Right lobe of liver (tissue), 6 donors: ENCODE measurements around the gene ITLN1. TPM values are rescaled to one million over a fixed set of nuclear protein-coding genes. Genes with fewer than 3 reads are reported as not detected.
A peak's percentile ranks its signal among the peaks of the same experiment; 100 is the strongest.

Experiments
- ATAC-seq, 4 donors: fragments of 200-7000 bp; cut with Tn5 transposase; one replicate each; pipeline ENCODE4 v1.9.1; 2020; ENCODE audit warnings: mild to moderate bottlenecking in 4 of 4, moderate library complexity in 4 of 4
- DNase-seq, 3 donors: peaks; one replicate each; pipeline ENCODE4 v3.0.0-alpha.2; 2020
- H3K27ac ChIP-seq, 3 donors: fragments of 200-600 bp; one replicate each; pipeline ENCODE4 v1.8.0; 2022
- H3K27me3 ChIP-seq, 2 donors: fragments of 200-600 bp; one replicate each; pipeline ENCODE4 v1.8.0; 2022
- H3K36me3 ChIP-seq, 4 donors: fragments of 200-600 bp; sonication (generic) in 1 of 4; one replicate each; pipeline versions ENCODE4 v1.5.1 to v1.8.0; 2017 to 2022; ENCODE audit warnings: control low read depth in 1 of 4
- H3K4me1 ChIP-seq, 4 donors: fragments of 200-600 bp; sonication (generic) in 1 of 4; one replicate each; pipeline versions ENCODE4 v1.5.1 to v1.8.0; 2017 to 2022; ENCODE audit warnings: control low read depth in 1 of 4
- H3K4me3 ChIP-seq, 3 donors: fragments of 200-600 bp; one replicate each; pipeline ENCODE4 v1.8.0; 2022
- H3K9me3 ChIP-seq, 4 donors: fragments of 200-600 bp; sonication (generic) in 1 of 4; one replicate each; pipeline versions ENCODE4 v1.5.1 to v1.8.0; 2017 to 2022; ENCODE audit warnings: control low read depth in 1 of 4
- POLR2A ChIP-seq: fragments of 450-650 bp; IDR thresholded peaks from one replicate; pipeline ENCODE4 v1.6.1; 2017; ENCODE audit warnings: antibody characterized with exemption, mild to moderate bottlenecking
- WGBS: methylation state at CpG from one replicate; pipeline ENCODE4 v1.1.6; 2018; ENCODE audit warnings: low coverage, low lambda C conversion rate; ENCODE audit not compliant: insufficient coverage; ENCODE audit errors: missing lambda C conversion rate; 5-methylcytosine and 5-hydroxymethylcytosine counted together
- intact Hi-C, 2 donors: fragments of 100-400 bp; cut with DNase I; formaldehyde crosslinking; loops; one replicate each; pipeline versions ENCODE4 v1.11.2 to v1.14.1; 2022
- total RNA-seq, 6 experiments: library from RNA; depleted of rRNA in 2 of 6; stranded (reverse); fragments of >200 nt in 2 of 6; fragmentation: NEBNext Ultra II Directional in 3 of 6; extraction: Animal tissue kit (Norgen Biotek cat#: 25700) in 3 of 6; gene quantifications; one replicate each; pipeline versions ENCODE4 v1.1.0 to v1.2.4, GENCODE V29; 2016 to 2023
- TF ChIP-seq, protein P1 (sequence below), 4 donors: fragments of 200-600 bp in 3 of 4; fragments of 450-650 bp in 1 of 4; IDR thresholded peaks; one replicate each; pipeline versions ENCODE4 v1.5.1 to v1.8.0; 2016 to 2022; ENCODE audit warnings: antibody characterized with exemption in 4 of 4, mild to moderate bottlenecking in 2 of 4
- donor health status: DM: no; HTN: yes; CAD: no.
- donor health status: DM: no; HTN: no; CAD: no.
- donor health status: DM: no; HTN: no; CAD: no.
- donor health status: DM: no; HTN: yes; CAD: no.
- donor health status: DM: no; HTN: yes; CAD: no.

The ITLN1 gene
- total RNA-seq, 6 experiments from 2014 or later = 0.90 to 5.1 (median 2.4) TPM; not detected in 1

DNA sequence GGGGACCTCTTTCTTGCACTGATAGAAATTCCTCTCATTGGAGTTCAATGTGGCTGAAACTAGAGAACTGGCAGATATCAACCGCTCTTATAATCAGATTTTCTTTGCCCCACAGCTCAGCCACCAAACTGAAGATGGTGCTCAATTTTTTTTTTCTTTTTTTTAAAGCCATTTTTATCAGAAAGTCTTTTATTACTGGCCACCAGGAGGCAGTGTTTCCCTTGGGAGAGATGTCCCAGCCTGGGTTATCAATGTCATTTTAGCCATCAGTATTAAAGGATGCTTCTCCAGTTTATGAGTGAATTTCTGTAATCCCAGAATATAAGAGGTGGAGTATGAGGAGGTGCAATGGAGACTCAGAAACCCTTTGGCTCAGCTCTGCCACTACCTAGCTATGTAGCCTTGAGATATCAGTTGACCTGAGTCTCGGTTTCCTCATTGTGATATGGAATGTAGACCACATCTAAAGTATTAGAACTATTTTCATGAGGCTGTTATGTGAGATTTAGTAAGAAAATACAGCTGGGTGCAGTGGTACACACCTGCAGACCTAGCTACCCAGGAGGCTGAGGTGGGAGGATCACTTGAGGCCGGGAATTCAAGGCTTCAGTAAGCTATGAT, 49.9 kb downstream of the ITLN1 start:
- intact Hi-C loops = loop anchor here (5.0 to 10.0 kb wide), 4 partner anchors 108 to 240 kb away; partner anchors contain the start of gene ITLN2 (in 1 of the 2)
- Histone ChIP-seq H3K27me3 (no peaks in the 10 kb centered on the region), H3K36me3 (no peaks in the 10 kb centered on the region), H3K9me3 (no peaks in the 10 kb centered on the region), H3K27ac (no peak overlapping the region), H3K4me1 (no peaks in the 10 kb centered on the region), H3K4me3 (no peak overlapping the region)
- 71% methylated on average over 3 of the region's 3 CpGs for WGBS
- DNase-seq (no peak), ATAC-seq (peak; percentile 32 to 62 (median 45))
- TF ChIP-seq, protein P1, sequence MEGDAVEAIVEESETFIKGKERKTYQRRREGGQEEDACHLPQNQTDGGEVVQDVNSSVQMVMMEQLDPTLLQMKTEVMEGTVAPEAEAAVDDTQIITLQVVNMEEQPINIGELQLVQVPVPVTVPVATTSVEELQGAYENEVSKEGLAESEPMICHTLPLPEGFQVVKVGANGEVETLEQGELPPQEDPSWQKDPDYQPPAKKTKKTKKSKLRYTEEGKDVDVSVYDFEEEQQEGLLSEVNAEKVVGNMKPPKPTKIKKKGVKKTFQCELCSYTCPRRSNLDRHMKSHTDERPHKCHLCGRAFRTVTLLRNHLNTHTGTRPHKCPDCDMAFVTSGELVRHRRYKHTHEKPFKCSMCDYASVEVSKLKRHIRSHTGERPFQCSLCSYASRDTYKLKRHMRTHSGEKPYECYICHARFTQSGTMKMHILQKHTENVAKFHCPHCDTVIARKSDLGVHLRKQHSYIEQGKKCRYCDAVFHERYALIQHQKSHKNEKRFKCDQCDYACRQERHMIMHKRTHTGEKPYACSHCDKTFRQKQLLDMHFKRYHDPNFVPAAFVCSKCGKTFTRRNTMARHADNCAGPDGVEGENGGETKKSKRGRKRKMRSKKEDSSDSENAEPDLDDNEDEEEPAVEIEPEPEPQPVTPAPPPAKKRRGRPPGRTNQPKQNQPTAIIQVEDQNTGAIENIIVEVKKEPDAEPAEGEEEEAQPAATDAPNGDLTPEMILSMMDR (IDR thresholded peaks at IDR 0.05) = peak; percentile 60 to 79 (median 68)
- TF ChIP-seq POLR2A = no peak

DNA sequence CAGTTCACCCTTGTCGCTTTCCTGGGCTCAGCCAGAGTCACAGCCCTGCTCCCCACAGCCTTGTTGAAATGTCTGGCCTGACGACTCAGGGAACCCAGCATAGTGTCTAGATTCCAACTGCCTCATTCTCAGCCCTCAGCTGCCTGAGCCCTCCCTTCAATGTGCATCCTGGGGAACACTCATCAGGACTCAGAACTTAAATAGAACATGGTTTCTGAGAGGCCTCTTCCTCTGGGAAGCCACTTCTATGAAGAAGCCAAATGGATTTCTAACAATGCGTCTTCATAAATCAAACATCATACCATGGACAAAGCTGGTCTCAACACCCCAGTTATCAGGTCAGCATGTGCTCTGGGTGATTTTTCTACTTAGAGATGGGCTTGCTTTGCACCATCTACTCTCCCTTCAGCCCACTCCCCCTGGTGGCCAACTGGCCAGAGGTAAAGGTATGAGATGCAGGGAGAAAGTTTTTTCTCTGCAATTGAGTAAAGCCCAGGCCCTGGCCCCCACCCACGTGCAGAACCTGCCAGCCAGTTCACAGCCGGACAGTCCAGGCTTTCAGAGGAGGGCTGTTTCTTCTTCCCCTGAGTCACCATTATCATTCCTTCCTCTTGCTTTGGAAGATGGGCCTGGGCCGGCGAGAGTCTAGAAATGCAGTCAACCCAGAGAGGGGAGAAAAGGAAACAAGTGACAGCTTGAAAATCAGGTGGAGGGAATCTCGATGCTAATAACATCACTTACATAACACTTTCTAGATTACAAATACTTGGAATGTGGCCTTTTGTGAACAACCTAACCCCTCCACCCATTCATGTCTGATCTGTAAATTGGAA, 54.4 kb downstream of the ITLN1 start:
- no peak overlapping the region for H3K27ac ChIP-seq
- peak; percentile 70 to 85 (median 73) for DNase-seq
- no peaks in the 10 kb centered on the region for H3K9me3 ChIP-seq
- no peak for TF ChIP-seq POLR2A
- TF ChIP-seq, protein P1 (IDR thresholded peaks at IDR 0.05) = peak; percentile 58 to 64 (median 62)
- intact Hi-C loops = loop anchor here (5.0 to 10.0 kb wide), 4 partner anchors 103 to 244 kb away; partner anchors contain the start of gene ITLN2 (in 1 of the 2)
- WGBS = 44% methylated on average over 6 of the region's 8 CpGs
- H3K27me3 ChIP-seq = no peaks in the 10 kb centered on the region
- no peaks in the 10 kb centered on the region for H3K36me3 ChIP-seq
- no peak overlapping the region for H3K4me3 ChIP-seq
- ATAC-seq = peak; percentile 70 to 85 (median 72)
- H3K4me1 ChIP-seq = no peaks in the 10 kb centered on the region

DNA sequence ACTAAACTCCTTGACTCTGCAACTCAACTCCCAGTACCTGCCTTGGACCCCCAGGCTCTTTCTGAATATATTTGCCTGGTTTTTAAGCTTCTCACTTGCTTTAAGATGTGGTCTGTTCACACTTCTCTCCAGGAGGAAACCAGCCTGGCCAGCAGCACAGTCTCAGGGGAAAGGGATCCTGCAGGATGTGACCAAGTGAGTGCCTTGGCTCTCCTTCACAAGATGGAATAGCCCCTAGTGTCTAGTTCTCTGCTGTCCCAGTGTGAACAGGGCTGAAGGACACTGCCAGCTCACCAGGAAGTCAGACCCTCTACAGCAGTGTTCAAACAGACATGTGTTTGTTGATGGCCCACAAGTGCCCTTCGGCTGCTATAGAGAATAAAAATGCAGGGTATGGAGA, 55.2 kb downstream of the ITLN1 start:
- intact Hi-C loops = loop anchor here (5.0 to 10.0 kb wide), 5 partner anchors 102 to 245 kb away; partner anchors contain the start of genes CD48 (in 1 of the 2) and ITLN2 (in 1 of the 2)
- H3K27me3 ChIP-seq = no peaks in the 10 kb centered on the region
- TF ChIP-seq, protein P1 (IDR thresholded peaks at IDR 0.05) = no peak
- no peak for TF ChIP-seq POLR2A

DNA sequence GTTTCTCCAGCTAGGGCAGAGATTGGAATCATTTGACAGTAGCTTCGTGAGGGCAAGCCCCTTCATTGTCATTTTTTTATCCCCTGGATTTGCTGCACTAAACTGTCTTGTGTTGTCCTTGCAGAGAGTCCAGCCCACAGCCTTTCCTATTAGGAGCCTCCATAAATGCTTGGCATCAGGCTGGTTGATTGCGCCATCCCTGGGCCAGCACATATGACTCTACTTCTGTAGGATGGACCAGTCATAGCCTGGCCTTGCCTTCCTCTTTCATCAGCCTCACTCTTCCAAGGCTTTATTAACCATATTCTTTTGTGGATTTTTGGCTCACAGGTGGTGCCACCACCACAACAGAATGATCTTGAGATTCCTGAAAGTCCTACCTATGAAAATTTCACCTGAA, 57.6 kb downstream of the ITLN1 start:
- intact Hi-C loops = loop anchor here in 1 of 2 donors (10.0 kb wide), 1 partner anchor 113 kb away; the partner anchor contains the start of gene CD48
- DNase-seq (no peak), ATAC-seq (peak in 2 of 4 donors; percentile 35 to 39)
- Histone ChIP-seq H3K4me1 (no peaks in the 10 kb centered on the region), H3K36me3 (no peaks in the 10 kb centered on the region), H3K27me3 (no peaks in the 10 kb centered on the region), H3K9me3 (no peaks in the 10 kb centered on the region), H3K27ac (no peak overlapping the region), H3K4me3 (no peak overlapping the region)
- no peak for TF ChIP-seq POLR2A
- TF ChIP-seq, protein P1 (IDR thresholded peaks at IDR 0.05) = no peak
- WGBS = 93% methylated on average over 2 of the region's 2 CpGs

More for the DNA sequence above, 55.2 kb downstream of the ITLN1 start:
- ATAC-seq (no peak), DNase-seq (no peak)
- WGBS = 63% methylated on average over 1 of the region's 1 CpG
- H3K9me3 ChIP-seq = no peaks in the 10 kb centered on the region
- no peak overlapping the region for H3K27ac ChIP-seq
- no peak overlapping the region for H3K4me3 ChIP-seq
- no peaks in the 10 kb centered on the region for H3K4me1 ChIP-seq
- H3K36me3 ChIP-seq = no peaks in the 10 kb centered on the region
